ENCODE results near the gene ALCAM. TPM values are rescaled to one million over a fixed set of nuclear protein-coding genes. Genes with fewer than 3 reads are reported as not detected.

ALCAM gene
- total and polyA plus RNA-seq, 8 donors = 11.3 to 121 (median 50.7) TPM

- H3K4me3 ChIP-seq = no peak overlapping the region
- WGBS, 5 donors = 83 to 88% (median 87%) methylated on average over 6 of the region's 6 CpGs
- no peaks in the 10 kb centered on the region for H3K9me3 ChIP-seq
- TF ChIP-seq CTCF (IDR thresholded peaks at IDR 0.05) (no peak), POLR2AphosphoS5 (IDR thresholded peaks at IDR 0.05) (no peak)
- no peak for DNase-seq
- no peaks in the 10 kb centered on the region for H3K27me3 ChIP-seq
- no peak overlapping the region for H3K27ac ChIP-seq
- intact Hi-C loops (cut with DNase I; ENCODE audit: low total_unique reads) = no loop called here
- H3K4me1 ChIP-seq = no peaks in the 10 kb centered on the region
- H3K36me3 ChIP-seq = peaks cover 0 to 40% (median 16%) of the 10 kb centered on the region in 4 donors
Measured at GRCh38 chr3:105572501-105572900, 205.8 kb downstream of the ALCAM start.

- intact Hi-C loops (cut with DNase I; ENCODE audit: low total_unique reads) = no loop called here
- Histone ChIP-seq H3K36me3 (peaks cover 0 to 22% (median 5%) of the 10 kb centered on the region in 4 donors), H3K27ac (no peak overlapping the region), H3K9me3 (no peaks in the 10 kb centered on the region), H3K27me3 (no peaks in the 10 kb centered on the region), H3K4me1 (no peaks in the 10 kb centered on the region), H3K4me3 (no peak overlapping the region)
- TF ChIP-seq POLR2A (IDR thresholded peaks at IDR 0.05) (no peak), EP300 (IDR thresholded peaks at IDR 0.05) (no peak), CTCF (IDR thresholded peaks at IDR 0.05) (no peak), POLR2AphosphoS5 (IDR thresholded peaks at IDR 0.05) (no peak)
- 60 to 93% (median 88%) methylated on average over 1 of the region's 1 CpG for WGBS, 5 donors
- no peak for DNase-seq
Measured at GRCh38 chr3:105579439-105579838, 212.7 kb downstream of the ALCAM start.

- Histone ChIP-seq H3K27me3 (no peaks in the 10 kb centered on the region), H3K4me3 (no peak overlapping the region), H3K4me1 (no peaks in the 10 kb centered on the region), H3K27ac (no peak overlapping the region), H3K36me3 (peaks cover 0 to 12% (median 3%) of the 10 kb centered on the region in 4 donors), H3K9me3 (no peaks in the 10 kb centered on the region)
- 48 to 60% (median 55%) methylated on average over 7 of the region's 7 CpGs for WGBS, 5 donors
- DNase-seq = peak in 1 of 2 donors; percentile 30
- no peak for TF ChIP-seq EP300 (IDR thresholded peaks at IDR 0.05)
- no peak for TF ChIP-seq POLR2A (IDR thresholded peaks at IDR 0.05)
- TF ChIP-seq CTCF (IDR thresholded peaks at IDR 0.05) = no peak
- TF ChIP-seq POLR2AphosphoS5 (IDR thresholded peaks at IDR 0.05) = no peak
- intact Hi-C loops (cut with DNase I; ENCODE audit: low total_unique reads) = no loop called here
Measured at GRCh38 chr3:105580296-105580965, 213.7 kb downstream of the ALCAM start.

- Histone ChIP-seq H3K27ac (no peak overlapping the region), H3K9me3 (no peaks in the 10 kb centered on the region), H3K27me3 (no peaks in the 10 kb centered on the region), H3K4me1 (no peaks in the 10 kb centered on the region), H3K4me3 (no peak overlapping the region), H3K36me3 (peaks cover 0 to under 1% (median 0%) of the 10 kb centered on the region in 4 donors)
- DNase-seq = no peak
- TF ChIP-seq POLR2AphosphoS5 (IDR thresholded peaks at IDR 0.05) (no peak), CTCF (IDR thresholded peaks at IDR 0.05) (no peak), EP300 (IDR thresholded peaks at IDR 0.05) (no peak), POLR2A (IDR thresholded peaks at IDR 0.05) (no peak)
- intact Hi-C loops (cut with DNase I; ENCODE audit: low total_unique reads) = no loop called here
- 80 to 93% (median 86%) methylated on average over 6 of the region's 6 CpGs for WGBS, 5 donors
Measured at GRCh38 chr3:105582015-105582414, 215.3 kb downstream of the ALCAM start.

Measured in stomach (tissue), 9 donors.